ENCODE measurements around the gene SMIM9.
A peak's percentile ranks its signal among the peaks of the same experiment; 100 is the strongest.
"Not testable (repeated sequence)": the region's sequence is repeated elsewhere in the genome, so short reads cannot be mapped to it uniquely, and the experiment has no call there.

The SMIM9 gene

DNA sequence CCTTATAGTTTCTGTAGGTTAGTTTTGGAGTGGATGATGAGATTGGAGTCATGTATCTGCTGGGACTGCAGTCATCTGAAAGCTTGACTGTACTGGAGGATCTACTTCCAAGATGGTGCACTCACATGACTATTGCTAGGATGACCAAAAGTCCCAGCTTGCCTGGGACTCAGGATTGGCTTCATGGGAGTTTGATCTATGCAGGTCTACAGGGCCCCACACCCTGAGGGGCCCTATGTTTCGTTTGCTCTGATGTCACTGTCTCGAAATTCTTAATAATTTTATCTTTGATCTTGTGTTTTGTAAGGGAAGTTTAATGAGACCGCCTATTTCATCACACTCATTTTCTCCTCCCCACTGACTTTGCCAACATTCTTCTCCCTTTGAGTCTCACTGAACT, at the start of gene SMIM9:
SMIM9 (minus strand) TSS at position 101 of the 400 bp plus-strand sequence. CDS start 3,806 bp downstream, outside the sequence.
- DNase-seq (ENCODE audit: low read depth), result no peak

DNA sequence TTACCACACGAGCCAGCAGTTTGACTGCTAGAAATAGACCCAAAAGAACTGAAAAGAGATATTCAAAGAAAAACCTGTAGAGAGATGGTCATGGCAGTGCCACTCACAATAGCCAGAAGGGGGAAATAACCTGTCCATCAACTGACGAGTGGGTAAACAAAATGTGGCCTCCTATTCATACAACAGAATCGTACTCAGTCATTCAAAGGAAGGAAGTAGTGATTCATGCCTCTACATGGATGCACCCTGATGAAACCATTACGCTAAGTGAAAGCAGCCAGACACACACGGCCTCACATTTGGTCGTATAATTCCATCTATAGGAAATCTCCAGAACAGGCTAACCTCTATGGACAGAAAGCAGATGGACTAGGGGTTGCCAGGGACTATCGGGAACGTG, 49.6 kb upstream of the SMIM9 start:
- DNase-seq (ENCODE audit: low read depth), result not testable (repeated sequence)

DNA sequence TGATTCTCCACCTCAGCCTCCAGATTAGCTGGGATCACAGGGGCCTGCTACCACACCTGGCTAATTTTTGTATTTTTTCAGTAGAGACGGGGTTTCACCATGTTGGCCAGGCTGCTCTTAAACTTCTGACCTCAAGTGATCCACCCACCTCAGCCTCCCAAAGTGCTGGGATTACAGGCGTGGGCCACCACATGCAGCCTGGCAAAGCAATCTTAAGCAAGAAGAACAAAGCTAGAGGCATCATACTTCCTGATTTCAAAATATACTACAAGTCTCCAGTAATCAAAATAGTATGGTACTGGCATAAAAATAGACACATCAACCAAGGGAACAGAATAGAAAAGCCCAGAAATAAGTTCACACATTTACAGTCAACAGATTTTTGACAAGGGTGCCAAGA, 38.9 kb upstream of the SMIM9 start:
- DNase-seq (ENCODE audit: low read depth), result no peak

DNA sequence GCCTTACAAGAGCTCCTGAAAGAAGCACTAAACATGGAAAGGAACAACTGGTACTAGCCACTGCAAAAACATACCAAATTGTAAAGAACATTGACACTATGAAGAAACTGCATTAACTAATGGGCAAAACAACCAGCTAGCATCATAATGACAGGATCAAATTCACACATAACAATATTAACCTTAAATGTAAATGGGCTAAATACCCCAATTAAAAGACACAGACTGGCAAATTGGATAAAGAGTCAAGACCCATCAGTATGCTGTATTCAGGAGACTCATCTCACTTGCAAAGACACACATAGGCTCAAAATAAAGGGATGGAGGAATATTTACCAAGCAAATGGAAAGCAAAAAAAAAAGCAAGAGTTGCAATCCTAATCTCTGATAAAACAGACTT, 34.1 kb upstream of the SMIM9 start:
- DNase-seq (ENCODE audit: low read depth), result not testable (repeated sequence)

DNA sequence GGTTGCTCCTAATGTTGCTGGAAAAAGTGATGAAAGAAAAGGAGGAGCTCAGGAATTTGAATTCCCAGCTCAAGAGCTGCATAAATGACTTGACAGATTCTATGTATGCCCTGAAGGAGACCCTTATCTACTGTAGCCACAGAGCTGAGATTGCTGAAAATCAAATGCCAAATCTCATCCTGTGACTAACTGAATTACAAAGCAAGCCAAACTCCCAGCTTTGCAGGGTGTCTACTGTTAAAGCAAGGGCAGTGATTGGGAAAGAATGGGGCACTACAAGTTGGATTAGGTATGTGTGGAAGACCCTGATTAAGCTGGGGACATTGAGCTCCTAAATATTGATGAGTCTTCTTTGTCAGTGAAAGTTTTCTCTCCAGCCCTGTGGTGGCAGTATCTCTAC, 20.8 kb upstream of the SMIM9 start:
- no peak for DNase-seq (ENCODE audit: low read depth)

DNA sequence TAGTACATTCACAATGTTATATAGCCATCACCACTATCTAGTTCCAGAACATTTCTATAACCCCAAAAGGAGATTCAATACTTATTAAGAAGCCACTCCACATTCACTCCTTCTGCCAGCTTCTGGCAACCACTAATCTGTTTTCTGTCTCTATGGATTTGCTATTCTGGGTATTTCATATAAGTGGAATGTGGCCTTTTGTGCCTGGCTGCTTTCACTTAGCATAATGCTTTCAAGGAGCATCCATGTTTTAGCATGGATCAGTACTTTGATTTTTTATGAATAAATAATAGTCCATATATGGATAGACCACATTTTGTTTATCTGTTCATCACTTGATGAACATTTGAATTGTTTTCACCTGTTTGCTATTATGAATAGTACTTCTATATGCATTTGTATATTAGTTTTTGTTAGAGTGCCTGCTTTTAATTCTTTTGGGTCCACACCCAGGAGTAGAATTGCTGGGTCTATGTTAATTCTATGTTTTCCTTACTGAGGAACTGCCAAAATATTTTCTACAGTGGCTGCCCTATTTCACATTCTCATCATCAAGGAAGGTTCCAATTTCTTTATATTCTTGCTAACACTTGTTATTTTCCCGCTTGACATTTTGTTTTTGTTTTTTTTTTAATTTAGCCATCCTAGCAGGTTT, 16.6 kb upstream of the SMIM9 start:
- DNase-seq (ENCODE audit: low read depth), result no peak

DNA sequence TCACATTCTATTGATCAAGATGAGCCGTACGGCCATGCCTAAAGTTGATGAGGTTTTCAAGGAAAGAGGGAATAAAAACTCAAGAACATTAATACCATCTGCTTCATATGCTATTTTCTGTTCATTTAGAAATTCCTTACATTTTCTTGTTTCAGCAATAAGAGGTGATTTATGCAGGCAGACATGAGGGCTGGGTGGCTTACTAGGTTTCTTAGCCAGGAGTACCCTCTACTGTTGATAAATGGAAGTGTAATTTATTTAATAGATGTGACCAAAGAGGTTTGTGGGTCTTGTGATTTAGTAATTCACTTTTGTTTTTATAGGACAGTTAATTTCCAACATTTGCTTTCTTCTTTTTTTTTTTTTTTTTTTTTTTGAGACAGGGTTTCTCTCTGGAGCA, 6.4 kb upstream of the SMIM9 start:
- DNase-seq (ENCODE audit: low read depth), result peak; percentile 9

DNA sequence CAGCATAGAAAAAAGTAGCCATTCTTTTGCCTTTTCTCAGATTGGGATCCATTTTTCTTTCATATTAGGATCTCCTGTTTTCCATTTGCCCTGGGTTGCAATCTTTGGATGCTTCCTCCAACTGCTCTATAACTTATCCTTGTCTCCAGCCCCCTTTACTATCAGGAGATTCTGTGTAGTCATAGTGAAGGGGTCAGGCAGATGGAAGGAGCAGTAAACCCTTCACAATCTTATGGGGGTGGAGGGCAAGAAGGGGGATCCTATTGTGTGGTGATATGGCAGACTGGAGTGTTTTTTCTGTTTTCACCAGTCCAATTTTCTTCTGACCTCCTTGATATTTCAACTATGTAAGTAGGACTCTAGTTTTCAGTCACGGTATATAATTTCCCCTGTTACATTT, 1.7 kb upstream of the SMIM9 start:
- DNase-seq (ENCODE audit: low read depth), result no peak

DNA sequence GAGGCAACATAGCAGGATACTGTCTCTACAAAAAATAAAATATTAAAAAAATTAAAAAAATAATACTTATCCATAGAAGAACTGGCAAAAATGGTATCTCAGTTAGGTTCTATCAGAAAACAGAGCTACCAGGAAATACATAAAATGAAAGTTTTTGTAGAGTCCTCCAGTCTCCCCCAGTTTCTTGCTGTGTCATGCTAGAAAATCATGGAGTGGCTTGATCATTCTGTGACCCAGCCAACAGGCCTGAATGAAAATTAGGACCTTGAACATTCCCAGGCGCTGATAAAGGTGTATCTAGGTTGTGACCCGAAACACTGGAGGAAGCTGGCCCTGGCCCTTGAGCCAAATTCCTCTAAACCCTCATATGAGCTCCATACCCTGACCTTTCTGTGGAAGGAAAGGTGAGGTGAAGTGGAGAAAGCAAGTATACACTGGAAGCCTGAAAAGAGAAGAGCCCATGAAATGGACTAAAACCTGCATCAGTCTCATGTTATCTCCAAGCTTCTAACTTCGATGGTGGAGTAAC, 652 bp downstream of the SMIM9 start:
- no peak for DNase-seq (ENCODE audit: low read depth)

DNA sequence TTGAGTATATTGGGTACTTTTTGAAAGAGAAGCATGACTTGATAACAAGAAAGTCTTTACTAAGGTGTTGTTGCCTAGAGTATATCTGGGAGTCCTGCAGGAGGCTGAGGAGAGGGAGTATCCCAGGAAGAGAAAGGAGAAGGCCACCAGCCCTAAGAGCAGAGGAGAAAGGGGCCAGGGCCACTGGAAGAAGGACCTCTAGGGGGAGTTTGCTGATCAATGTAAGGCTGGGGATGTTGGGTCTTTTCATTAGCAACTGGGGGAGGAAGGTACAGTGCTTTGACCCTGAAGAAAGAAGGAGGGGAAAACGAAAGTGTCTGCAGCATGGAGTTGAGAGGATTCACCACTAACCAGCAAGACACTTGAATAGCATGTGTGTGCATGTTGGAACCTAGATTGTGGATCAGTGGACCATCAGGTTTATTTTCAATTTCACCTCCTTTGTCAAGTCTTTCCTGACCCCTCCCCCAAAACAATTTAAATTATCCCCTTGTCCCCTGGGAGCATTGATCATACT, 4.5 kb downstream of the SMIM9 start:
- DNase-seq (ENCODE audit: low read depth), result no peak

DNA sequence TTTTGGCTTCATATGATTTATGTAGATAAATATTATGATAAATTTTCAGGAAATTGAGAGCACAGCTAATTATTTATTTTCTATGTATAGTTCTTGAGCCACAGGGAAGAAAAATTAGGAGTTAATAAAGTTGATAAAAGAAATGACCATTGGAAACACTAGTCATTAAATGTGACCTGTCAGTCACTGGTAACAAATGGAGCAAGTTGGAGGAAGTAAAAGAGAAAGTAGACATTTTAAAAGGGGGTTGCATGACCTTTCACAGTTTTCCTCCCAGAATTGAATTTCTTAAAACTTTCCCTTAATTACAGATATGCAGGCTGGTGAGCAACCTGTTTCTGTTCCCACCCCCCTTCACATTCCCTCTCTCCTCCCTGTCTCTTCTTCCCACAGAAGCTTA, 5.3 kb downstream of the SMIM9 start:
- DNase-seq (ENCODE audit: low read depth), result no peak

DNA sequence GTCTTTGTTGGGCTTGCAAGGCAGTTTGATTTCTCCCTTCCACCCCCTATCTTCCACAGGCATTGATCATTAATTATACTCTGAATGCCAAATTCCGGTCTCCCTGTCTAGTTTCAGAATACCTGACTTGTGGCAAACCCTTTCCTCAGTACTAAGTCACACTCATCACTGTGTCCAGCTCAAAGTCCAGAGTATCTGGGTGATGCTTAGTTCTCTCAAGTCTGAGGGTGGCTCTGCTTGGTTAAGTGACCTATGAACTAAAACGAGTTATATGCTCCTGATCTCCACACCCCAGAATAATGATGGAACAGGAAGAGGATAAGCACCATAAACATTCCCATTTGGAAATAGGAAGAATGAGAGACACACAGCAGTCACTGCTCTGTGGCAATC, 6.5 kb downstream of the SMIM9 start:
- no peak for DNase-seq (ENCODE audit: low read depth)

DNA sequence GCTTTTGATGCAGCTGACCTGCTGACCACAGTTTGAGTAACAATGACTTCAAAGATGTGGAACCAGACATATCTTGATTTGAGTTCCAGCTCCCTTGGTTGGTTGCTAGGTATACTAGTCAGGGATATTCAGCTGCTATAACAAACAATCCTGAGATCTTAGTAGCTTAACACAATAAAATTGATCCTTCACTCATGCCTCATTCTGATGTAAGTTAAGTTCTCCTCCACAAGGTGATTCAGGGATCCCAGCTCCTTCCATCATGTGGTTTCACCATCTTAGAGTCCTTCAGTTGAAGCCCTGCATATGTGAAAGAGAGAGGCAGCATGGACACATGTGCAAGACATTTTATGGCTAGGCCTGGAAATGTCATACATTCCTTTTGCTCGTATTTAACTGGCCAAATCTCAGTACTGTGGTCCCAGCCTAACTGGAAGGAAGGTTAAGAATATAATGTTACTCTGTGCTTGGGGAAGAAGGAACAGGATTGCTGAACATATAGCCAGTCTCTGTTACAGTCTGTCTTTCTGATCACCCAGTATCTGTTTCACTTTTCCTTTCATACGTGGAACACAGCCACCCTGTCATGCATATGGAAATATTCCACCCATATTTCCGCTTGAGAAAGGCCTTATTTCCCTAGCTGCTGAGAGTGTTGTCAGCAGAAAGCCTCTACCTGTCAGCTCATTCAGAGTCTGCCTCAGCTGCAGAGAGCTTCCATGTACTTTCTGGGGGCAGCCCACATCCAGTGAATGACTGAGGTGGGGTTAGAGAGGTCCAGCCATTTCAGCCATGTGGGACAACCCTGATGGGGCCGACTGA, 7.1 kb downstream of the SMIM9 start:
- no peak for DNase-seq (ENCODE audit: low read depth)

DNA sequence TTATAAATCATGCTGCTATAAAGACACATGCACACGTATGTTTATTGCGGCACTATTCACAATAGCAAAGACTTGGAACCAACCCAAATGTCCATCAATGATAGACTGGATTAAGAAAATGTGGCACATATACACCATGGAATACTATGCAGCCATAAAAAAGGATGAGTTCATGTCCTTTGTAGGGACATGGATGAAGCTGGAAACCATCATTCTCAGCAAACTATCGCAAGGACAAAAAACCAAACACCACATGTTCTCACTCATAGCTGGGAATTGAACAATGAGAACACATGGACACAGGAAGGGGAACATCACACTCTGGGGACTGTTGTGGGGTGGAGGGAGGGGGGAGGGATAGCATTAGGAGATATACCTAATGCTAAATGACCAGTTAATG, 8.9 kb downstream of the SMIM9 start:
- DNase-seq (ENCODE audit: low read depth), result not testable (repeated sequence)

DNA sequence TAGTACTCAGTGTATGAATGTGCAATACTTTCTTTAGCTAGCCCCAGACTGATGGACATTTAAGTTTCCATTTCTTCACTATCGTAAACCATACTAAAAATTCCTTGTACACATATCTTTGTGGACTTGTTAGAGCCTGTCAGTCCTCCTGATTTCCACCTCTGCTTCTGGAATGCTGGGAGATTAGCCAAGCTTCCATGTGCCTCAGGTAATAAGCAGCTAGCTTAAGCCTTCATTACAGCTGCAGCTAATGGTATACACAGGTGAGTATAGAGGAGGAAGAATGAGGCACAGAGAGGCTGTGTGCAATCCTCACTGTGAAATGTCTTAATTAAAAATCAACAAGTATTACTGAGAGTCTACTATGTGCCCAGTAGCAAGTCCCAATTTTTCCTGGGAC, 9.8 kb downstream of the SMIM9 start:
- no peak for DNase-seq (ENCODE audit: low read depth)

DNA sequence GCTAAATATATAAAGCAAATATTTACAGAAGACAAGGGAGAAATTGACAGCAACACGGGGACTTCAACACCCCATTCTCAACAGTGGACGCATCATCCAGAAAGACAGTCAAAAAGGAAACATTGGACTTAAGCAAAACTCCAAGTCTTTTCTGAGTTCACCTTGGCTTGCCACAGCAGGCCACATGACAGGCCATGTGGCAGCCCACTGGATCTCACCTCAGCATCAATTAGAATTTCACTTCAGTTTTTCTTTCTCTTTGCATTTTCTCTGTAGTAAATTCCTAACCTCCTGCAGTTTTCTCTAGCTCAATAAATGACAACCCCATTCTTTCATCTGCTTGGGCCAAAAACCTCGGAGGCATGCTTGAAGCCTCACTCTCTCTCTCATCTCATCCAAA, 12.4 kb downstream of the SMIM9 start:
- DNase-seq (ENCODE audit: low read depth), result no peak

DNA sequence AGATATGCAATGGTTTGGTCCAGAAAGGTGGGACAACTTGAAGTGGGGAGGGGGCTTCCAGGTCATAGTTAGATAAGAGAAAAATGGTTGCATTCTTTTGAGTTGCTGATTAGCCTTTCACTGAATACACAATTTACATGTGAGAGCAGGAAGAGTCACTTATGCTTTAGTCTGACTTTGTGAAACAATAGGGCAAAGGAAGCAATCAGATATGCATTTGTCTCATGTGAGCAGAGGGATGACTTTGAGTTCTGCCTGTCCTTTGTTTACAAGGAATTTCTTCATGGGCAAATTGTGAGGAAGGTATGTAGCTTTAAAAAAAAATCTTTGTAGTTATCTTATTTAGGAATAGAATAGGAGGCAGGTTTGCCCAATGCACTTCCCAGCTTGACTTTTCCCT, 12.9 kb downstream of the SMIM9 start:
- DNase-seq (ENCODE audit: low read depth), result no peak

DNA sequence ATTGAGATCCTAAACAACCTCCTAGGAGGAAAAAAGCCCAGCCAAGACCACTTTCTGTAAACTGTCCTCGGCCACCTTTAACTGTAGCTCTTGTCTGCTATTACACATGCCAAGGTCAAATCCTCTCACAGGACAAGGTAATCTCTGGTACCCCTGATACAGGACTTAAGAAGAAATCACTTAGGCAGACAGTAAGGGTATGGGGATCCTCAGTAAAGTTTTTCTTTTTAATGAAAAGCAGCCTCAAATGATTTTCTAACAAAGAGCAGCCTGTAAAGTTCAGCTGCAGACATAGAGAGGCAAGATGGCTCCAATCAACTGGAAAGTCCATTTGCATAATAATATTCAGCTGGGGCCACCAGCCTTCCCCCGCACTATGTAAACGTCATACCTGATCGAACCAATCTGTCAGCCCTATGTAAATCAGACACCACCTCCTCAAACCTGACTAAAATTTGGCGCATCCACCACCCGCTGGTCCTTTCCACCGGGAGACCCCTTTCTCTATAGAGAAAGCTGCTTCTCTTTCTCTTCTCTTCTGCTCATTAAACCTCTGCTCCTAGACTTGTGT, 14.6 kb downstream of the SMIM9 start:
- DNase-seq (ENCODE audit: low read depth), result no peak

DNA sequence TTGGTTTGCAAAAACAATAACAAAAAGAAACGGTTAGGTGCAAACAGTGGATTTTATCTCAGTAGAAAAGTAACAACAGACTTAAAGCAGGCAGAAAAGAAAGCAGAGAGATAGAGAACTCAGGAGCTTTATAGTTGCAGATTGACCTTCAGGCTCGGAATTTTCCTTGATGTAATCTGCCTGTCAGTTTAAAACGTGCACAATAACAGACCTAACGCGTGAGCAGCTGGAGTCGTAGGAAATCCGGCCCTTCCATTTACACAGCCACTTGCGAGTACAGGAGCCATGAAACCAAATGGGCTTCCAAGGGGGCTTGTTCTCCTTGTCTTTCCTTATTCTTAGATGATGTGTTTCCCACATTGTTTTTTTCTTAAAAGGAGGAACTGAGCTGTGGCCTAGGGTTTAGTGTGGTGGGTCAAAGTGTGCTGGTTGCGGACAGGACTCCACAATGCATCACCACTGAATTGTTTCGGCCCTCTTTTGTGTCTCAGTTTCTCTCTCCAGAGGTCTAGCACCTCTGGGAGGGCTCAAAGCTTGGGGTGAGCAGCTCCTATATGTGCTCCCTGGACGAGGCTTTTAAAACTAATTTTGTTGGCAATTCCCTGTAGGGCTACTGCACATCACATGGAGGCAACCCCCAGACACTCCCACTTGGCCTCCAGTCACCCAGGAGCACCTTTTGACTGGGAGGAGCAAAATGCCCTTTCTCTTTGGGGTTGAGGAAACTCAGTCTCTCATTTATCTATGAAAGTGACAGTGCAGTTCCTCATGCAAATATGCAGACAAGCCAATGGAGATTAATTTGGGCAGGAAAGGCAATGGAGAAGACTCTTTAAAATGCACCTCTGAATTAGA, 15.3 kb downstream of the SMIM9 start:
- no peak for DNase-seq (ENCODE audit: low read depth)

DNA sequence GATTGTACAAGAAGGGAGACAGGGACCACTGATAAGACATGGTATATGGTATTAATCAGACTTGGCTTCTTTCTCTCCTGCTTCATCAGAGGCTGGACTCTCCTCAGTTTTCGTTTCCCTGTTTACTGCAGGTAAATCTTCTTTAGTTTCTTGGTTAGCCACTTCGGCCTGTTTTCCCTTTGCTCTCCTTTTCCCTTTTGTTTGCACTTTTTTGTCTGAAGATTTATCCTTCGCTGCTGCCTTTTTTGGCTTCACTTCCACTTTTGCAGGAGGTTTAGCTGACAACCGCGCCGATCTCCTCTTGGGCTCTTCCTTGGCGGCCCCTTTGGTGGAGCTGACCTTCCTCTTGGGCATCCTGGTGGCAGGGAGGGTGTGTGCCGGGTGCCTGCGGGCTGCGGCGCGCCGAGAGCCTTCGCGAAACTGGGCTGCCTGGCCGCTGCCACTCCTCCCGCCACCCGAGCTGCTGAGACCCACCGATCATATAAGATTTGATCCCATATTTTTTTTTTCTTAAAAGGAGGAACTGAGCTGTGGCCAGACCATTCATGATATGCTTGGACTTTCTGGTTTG, 17.3 kb downstream of the SMIM9 start:
- not testable (repeated sequence) for DNase-seq (ENCODE audit: low read depth)

DNA sequence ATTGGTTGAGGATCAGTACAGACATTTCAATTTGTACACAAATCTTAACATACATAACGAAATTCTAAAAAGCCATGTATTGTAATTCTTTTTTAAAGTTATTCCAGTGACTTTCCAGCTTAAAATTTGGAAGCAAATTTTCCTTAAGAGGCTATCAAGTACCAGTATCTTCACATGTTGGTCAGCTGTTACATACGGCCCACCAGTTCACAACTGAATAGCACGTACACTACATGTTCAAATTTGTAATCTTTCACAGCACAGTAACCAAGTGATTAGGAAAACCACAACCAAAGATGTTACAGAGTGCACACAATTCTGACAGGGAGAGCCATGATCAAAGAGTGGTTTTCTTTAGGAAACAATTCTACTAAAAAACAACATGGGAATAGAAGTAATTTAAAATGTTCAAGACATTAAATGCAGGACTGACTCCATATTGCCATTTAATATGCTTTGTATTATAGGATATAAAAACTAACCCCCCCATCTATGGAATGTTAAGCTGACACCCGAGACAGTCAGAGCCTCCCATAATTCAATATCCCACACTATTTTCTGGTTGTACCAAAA, 18.1 kb downstream of the SMIM9 start:
- DNase-seq (ENCODE audit: low read depth), result not testable (repeated sequence)
